HL-60 (cell line): ENCODE measurements around the gene HHAT.
"Not testable (repeated sequence)": the region's sequence is repeated elsewhere in the genome, so short reads cannot be mapped to it uniquely, and the experiment has no call there.

Experiments used
- DNase-seq, 2 experiments: peaks; one replicate each; pipeline ENCODE4 v3.0.0-alpha.2; 2010 to 2020; ENCODE audit warnings: low read depth in 1 of 2, low spot score in 1 of 2
- H3K27ac ChIP-seq: fragments of 250-450 bp; sonication (Bioruptor Pico); replicated peaks from 2 replicates; pipeline ENCODE4 v1.5.1; 2020; ENCODE audit warnings: mild to moderate bottlenecking, moderate library complexity
- H3K27me3 ChIP-seq: fragments of 250-450 bp; sonication (Bioruptor Pico); 2 replicates; pipeline ENCODE4 v1.5.1; 2021; ENCODE audit warnings: mild to moderate bottlenecking, moderate library complexity; ENCODE audit not compliant: insufficient read depth, poor library complexity, severe bottlenecking
- H3K4me3 ChIP-seq: replicated peaks from 2 replicates; pipeline ENCODE4 v1.5.1; 2011; ENCODE audit warnings: mild to moderate bottlenecking, control low read depth, low read length; ENCODE audit not compliant: insufficient read depth
- CTCF ChIP-seq: IDR thresholded peaks from one replicate; pipeline ENCODE4 v1.5.1; 2011; ENCODE audit warnings: low read length, control low read depth, inconsistent platforms; ENCODE audit not compliant: insufficient read depth
- GABPA ChIP-seq: IDR thresholded peaks from 2 replicates; pipeline ENCODE4 v1.6.1; 2012; ENCODE audit warnings: low read depth
- POLR2AphosphoS5 ChIP-seq: IDR thresholded peaks from 2 replicates; pipeline ENCODE4 v1.6.1; 2012; ENCODE audit warnings: low read depth
- REST ChIP-seq: IDR thresholded peaks from 2 replicates; pipeline ENCODE4 v1.6.1; 2012; ENCODE audit warnings: low read depth; ENCODE audit not compliant: insufficient replicate concordance
- SPI1 ChIP-seq: IDR thresholded peaks from 2 replicates; pipeline ENCODE4 v1.6.1; 2012; ENCODE audit warnings: low read depth, mild to moderate bottlenecking, borderline replicate concordance

Gene HHAT

GRCh38 chr1:210352575-210352974, 23.9 kb downstream of the HHAT start:
- no peak for TF ChIP-seq REST
- TF ChIP-seq POLR2AphosphoS5, result no peak
- no peak for TF ChIP-seq SPI1
- TF ChIP-seq CTCF, result no peak
- no peak for TF ChIP-seq GABPA
- Histone ChIP-seq H3K4me3 (no peak overlapping the region), H3K27me3 (no peaks in the 10 kb centered on the region), H3K27ac (no peak overlapping the region)
- no peak for DNase-seq

- DNase-seq, result not testable (repeated sequence)
These were observed 25.6 kb downstream of the HHAT start for GRCh38 chr1:210354305-210354704.

GRCh38 chr1:210358626-210359025, 29.9 kb downstream of the HHAT start:
- no peak for TF ChIP-seq GABPA
- TF ChIP-seq CTCF, result no peak
- no peak for TF ChIP-seq REST
- TF ChIP-seq POLR2AphosphoS5, result no peak
- no peak for TF ChIP-seq SPI1
- no peak overlapping the region for H3K27ac ChIP-seq
- no peak overlapping the region for H3K4me3 ChIP-seq
- DNase-seq, result no peak
- H3K27me3 ChIP-seq, result no peaks in the 10 kb centered on the region

More at GRCh38 chr1:210354305-210354704, 25.6 kb downstream of the HHAT start:
- not testable (repeated sequence) for H3K4me3 ChIP-seq, H3K27me3 ChIP-seq, H3K27ac ChIP-seq

- TF ChIP-seq POLR2AphosphoS5, result no peak
- no peak for TF ChIP-seq REST
- TF ChIP-seq CTCF, result no peak
- no peak for TF ChIP-seq SPI1
- TF ChIP-seq GABPA, result no peak
- no peak overlapping the region for H3K27ac ChIP-seq
- no peak for DNase-seq
- H3K27me3 ChIP-seq, result no peaks in the 10 kb centered on the region
- no peak overlapping the region for H3K4me3 ChIP-seq
These were observed 30.6 kb downstream of the HHAT start for GRCh38 chr1:210359255-210359654.
